ENCODE measurements around the gene SOX21. TPM values are rescaled to one million over a fixed set of nuclear protein-coding genes. Genes with fewer than 3 reads are reported as not detected.

Gene SOX21
- total RNA-seq, 1 donor from 2014 or later, result 79.5 TPM

DNA sequence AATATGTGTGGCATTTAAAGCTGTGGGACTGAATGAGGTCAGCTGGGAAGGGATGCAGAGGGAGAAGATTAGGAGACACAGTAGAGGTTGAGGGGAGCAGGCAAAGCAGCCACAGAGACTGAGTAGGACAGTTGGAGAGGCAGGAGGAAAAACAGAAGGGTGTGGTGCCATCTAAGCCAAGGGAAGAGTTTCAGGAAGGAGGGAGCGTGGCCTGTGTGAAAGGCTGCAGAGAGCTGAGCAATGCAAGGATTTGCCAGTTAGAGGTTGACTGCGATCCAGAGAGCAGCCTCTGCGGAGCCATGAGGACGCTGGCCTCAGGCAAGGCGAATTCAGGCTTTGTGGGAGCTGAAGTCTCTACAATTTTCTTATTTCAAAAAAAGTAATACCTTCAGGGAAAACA, 28.9 kb downstream of the SOX21 start:
- no peaks in the 10 kb centered on the region for H3K36me3 Mint-ChIP-seq (ENCODE audit: low read depth)
- peaks cover 10% of the 10 kb centered on the region for H3K4me1 Mint-ChIP-seq
- no peak for DNase-seq (ENCODE audit: low read depth, low spot score)
- TF ChIP-seq, protein P1, sequence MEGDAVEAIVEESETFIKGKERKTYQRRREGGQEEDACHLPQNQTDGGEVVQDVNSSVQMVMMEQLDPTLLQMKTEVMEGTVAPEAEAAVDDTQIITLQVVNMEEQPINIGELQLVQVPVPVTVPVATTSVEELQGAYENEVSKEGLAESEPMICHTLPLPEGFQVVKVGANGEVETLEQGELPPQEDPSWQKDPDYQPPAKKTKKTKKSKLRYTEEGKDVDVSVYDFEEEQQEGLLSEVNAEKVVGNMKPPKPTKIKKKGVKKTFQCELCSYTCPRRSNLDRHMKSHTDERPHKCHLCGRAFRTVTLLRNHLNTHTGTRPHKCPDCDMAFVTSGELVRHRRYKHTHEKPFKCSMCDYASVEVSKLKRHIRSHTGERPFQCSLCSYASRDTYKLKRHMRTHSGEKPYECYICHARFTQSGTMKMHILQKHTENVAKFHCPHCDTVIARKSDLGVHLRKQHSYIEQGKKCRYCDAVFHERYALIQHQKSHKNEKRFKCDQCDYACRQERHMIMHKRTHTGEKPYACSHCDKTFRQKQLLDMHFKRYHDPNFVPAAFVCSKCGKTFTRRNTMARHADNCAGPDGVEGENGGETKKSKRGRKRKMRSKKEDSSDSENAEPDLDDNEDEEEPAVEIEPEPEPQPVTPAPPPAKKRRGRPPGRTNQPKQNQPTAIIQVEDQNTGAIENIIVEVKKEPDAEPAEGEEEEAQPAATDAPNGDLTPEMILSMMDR (conservative IDR thresholded peaks at IDR 0.05), result no peak
- peaks cover 3% of the 10 kb centered on the region for H3K9me3 Mint-ChIP-seq
- H3K27ac Mint-ChIP-seq (ENCODE audit: unreplicated experiment), result no peak overlapping the region
- H3K27me3 Mint-ChIP-seq (ENCODE audit: low read depth), result peaks cover 9% of the 10 kb centered on the region
- H3K4me3 Mint-ChIP-seq, result no peak overlapping the region

DNA sequence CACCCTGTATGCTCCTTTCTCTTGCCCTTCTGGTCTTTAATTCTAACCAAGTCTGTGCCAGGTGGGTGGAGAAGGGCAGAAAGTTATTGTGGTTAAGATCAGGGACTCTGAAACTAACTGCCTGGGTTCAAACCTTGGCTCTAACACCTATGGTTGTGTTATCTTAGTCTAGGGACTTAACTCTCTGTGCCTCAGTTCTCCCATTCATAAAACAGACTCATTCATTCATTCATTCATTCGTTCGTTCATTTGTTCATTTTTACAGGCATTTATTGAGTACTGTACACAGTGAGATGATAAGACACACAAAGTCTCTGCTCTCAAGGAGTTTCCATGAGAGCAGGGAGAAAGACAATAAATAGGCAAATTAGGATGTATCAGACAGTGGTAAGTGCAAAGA, 30.1 kb downstream of the SOX21 start:
- no peaks in the 10 kb centered on the region for H3K36me3 Mint-ChIP-seq (ENCODE audit: low read depth)
- H3K9me3 Mint-ChIP-seq, result peaks cover 3% of the 10 kb centered on the region
- no peak overlapping the region for H3K4me3 Mint-ChIP-seq
- peaks cover 16% of the 10 kb centered on the region for H3K27me3 Mint-ChIP-seq (ENCODE audit: low read depth)
- no peak overlapping the region for H3K27ac Mint-ChIP-seq (ENCODE audit: unreplicated experiment)
- TF ChIP-seq, protein P1 (conservative IDR thresholded peaks at IDR 0.05), result no peak
- peaks cover 18% of the 10 kb centered on the region for H3K4me1 Mint-ChIP-seq
- no peak for DNase-seq (ENCODE audit: low read depth, low spot score)

DNA sequence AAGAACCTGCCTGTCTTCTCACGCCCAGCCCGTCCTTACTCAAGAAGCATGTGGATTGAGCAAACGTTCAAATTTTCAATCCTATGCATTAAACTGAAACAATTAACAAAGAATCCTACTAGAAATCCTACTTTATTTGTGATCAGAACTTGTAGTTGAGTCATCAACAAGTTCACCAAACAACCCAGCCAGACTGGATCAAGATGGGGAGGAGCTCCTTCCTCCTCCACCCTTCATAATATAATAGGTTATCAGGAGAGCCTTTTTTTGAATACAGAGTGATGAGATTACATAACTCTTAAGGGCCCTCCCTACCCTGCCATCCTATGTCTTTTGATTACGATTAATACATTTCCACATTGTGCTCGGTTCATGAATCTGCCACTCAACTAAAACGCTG, 32.7 kb downstream of the SOX21 start:
- no peak for DNase-seq (ENCODE audit: low read depth, low spot score)
- Mint-ChIP-seq H3K27ac (ENCODE audit: unreplicated experiment) (no peak overlapping the region), H3K9me3 (peaks cover 3% of the 10 kb centered on the region), H3K36me3 (ENCODE audit: low read depth) (no peaks in the 10 kb centered on the region), H3K27me3 (ENCODE audit: low read depth) (peaks cover 20% of the 10 kb centered on the region), H3K4me3 (no peak overlapping the region), H3K4me1 (peaks cover 38% of the 10 kb centered on the region)
- TF ChIP-seq, protein P1 (conservative IDR thresholded peaks at IDR 0.05), result no peak

GRCh38 chr13:94678845-94679244, 33.5 kb downstream of the SOX21 start:
- Mint-ChIP-seq H3K4me3 (no peak overlapping the region), H3K9me3 (peaks cover 3% of the 10 kb centered on the region), H3K4me1 (peaks cover 45% of the 10 kb centered on the region), H3K27me3 (ENCODE audit: low read depth) (peaks cover 20% of the 10 kb centered on the region), H3K27ac (ENCODE audit: unreplicated experiment) (no peak overlapping the region), H3K36me3 (ENCODE audit: low read depth) (no peaks in the 10 kb centered on the region)
- TF ChIP-seq, protein P1 (conservative IDR thresholded peaks at IDR 0.05), result no peak
- DNase-seq (ENCODE audit: low read depth, low spot score), result no peak

DNA sequence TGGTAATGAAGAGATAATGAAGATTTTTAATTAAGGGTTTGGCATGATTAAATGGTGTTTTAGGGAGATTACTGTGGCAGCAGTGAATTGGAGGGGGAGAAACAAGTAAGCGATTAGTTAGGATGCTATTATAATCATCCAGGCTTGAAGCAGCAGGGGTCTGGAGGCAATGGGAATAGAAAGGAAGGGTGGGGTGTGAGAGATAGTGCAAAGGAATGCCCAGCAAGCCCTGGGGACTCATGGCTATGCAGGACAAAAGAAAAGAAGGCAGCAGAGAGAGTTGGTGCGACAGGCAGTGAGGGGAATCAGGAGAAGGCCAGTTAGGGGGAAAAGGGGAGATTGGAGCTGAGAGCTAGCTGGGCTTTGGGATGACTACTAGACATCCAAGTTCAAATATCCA, 34.5 kb downstream of the SOX21 start:
- H3K27me3 Mint-ChIP-seq (ENCODE audit: low read depth), result peaks cover 15% of the 10 kb centered on the region
- no peak overlapping the region for H3K27ac Mint-ChIP-seq (ENCODE audit: unreplicated experiment)
- no peak for DNase-seq (ENCODE audit: low read depth, low spot score)
- peaks cover 43% of the 10 kb centered on the region for H3K4me1 Mint-ChIP-seq
- H3K36me3 Mint-ChIP-seq (ENCODE audit: low read depth), result no peaks in the 10 kb centered on the region
- peaks cover 3% of the 10 kb centered on the region for H3K9me3 Mint-ChIP-seq
- TF ChIP-seq, protein P1 (conservative IDR thresholded peaks at IDR 0.05), result no peak
- H3K4me3 Mint-ChIP-seq, result no peak overlapping the region
